A549 (cell line): ENCODE data around the gene SMARCAL1. TPM values are rescaled to one million over a fixed set of nuclear protein-coding genes. Genes with fewer than 3 reads are reported as not detected.

Source experiments
- ATAC-seq, 2 experiments: fragments of 200-7000 bp in 1 of 2; fragments of >200 bp in 1 of 2; cut with Nextera tagmentation in 1 of 2; cut with Tn5 transposase in 1 of 2; 3 replicates each; pipeline versions ENCODE4 v1.8.0 to v1.9.1; 2018 to 2020; ENCODE audit warnings: mild to moderate bottlenecking in 1 of 2, moderate library complexity in 1 of 2
- CTCF ChIA-PET: fragments of 300-600 bp; sonication (Branson Sonifier 250); formaldehyde crosslinking; extraction: SDS; loops from one replicate; lab custom pipeline; 2021; ENCODE audit warnings: antibody characterized with exemption, inconsistent platforms; lab: Yijun Ruan, JAX
- POLR2A ChIA-PET: fragments of 350-600 bp; formaldehyde crosslinking; extraction: SDS; loops from one replicate; lab custom pipeline; 2021; ENCODE audit warnings: antibody characterized with exemption, inconsistent platforms; lab: Yijun Ruan, JAX
- DNase-seq, 2 experiments: peaks; one replicate each; pipeline versions ENCODE4 v3.0.0 to v3.0.0-alpha.2; 2011 to 2016; ENCODE audit warnings: low read depth in 1 of 2, low spot score in 1 of 2
- FAIRE-seq: peaks from 2 replicates; lab custom pipeline; 2011; peaks lifted over from hg19 to GRCh38; lab: Jason Lieb, UNC
- H3K27ac ChIP-seq, 2 experiments: fragments of >200 bp; sonication (Bioruptor Twin); formaldehyde crosslinking; 3 replicates each; pipeline ENCODE4 v1.5.1; 2016 to 2017
- H3K4me1 ChIP-seq: fragments of >200 bp; sonication (Bioruptor Twin); formaldehyde crosslinking; 3 replicates; pipeline ENCODE4 v1.6.1; 2016
- H3K4me2 ChIP-seq: fragments of >200 bp; sonication (Bioruptor Twin); formaldehyde crosslinking; 3 replicates; pipeline ENCODE4 v1.6.1; 2016
- H3K4me3 ChIP-seq: fragments of >200 bp; sonication (Bioruptor Twin); formaldehyde crosslinking; 3 replicates; pipeline ENCODE4 v1.5.1; 2016
- H3K9me3 ChIP-seq: fragments of >200 bp; sonication (Bioruptor Twin); formaldehyde crosslinking; 3 replicates; pipeline ENCODE4 v1.6.1; 2016
- CBX8 ChIP-seq: fragments of 200-600 bp; sonication (generic); IDR thresholded peaks from 2 replicates; pipeline ENCODE4 v1.6.1; 2016
- CHD2 ChIP-seq: fragments of 150-350 bp; IDR thresholded peaks from 2 replicates; pipeline ENCODE4 v1.6.1; 2014; ENCODE audit warnings: low read length; ENCODE audit not compliant: partially characterized antibody
- CHD4 ChIP-seq: fragments of 200-600 bp; sonication (generic); IDR thresholded peaks from 2 replicates; pipeline ENCODE4 v1.6.1; 2016; ENCODE audit warnings: antibody characterized with exemption, mild to moderate bottlenecking, borderline replicate concordance
- ELK1 ChIP-seq: fragments of 150-350 bp; IDR thresholded peaks from 2 replicates; pipeline ENCODE4 v1.6.1; 2014; ENCODE audit warnings: low read depth, mild to moderate bottlenecking, low read length
- EP300 ChIP-seq, 2 experiments: fragments of >200 bp; sonication (Bioruptor Twin); formaldehyde crosslinking; IDR thresholded peaks; 2 replicates in 1 of 2; 3 replicates in 1 of 2; pipeline ENCODE4 v1.6.1; 2016 to 2017
- FOSL2 ChIP-seq, 2 experiments: fragments of 450-650 bp in 1 of 2; fragments of >200 bp in 1 of 2; sonication (Bioruptor Twin) in 1 of 2; formaldehyde crosslinking; IDR thresholded peaks; 2 replicates each; pipeline versions ENCODE4 v1.5.0 to v1.6.1; 2016 to 2020; ENCODE audit warnings: mild to moderate bottlenecking in 1 of 2, moderate library complexity in 1 of 2
- HEYL ChIP-seq: fragments of 250-450 bp; sonication (Bioruptor Pico); IDR thresholded peaks from 2 replicates; pipeline ENCODE4 v1.8.0; 2021; ENCODE audit warnings: mild to moderate bottlenecking, moderate library complexity
- HMGXB4 ChIP-seq: fragments of 250-450 bp; sonication (Bioruptor Pico); IDR thresholded peaks from 2 replicates; pipeline ENCODE4 v1.5.0; 2021; ENCODE audit warnings: mild to moderate bottlenecking, moderate library complexity, borderline replicate concordance
- HOXB13 ChIP-seq: fragments of 250-450 bp; sonication (Bioruptor Pico); IDR thresholded peaks from 2 replicates; pipeline ENCODE4 v1.5.0; 2020; ENCODE audit warnings: low read depth, mild to moderate bottlenecking, moderate library complexity
- JUN ChIP-seq, 2 experiments: fragments of >200 bp; sonication (Bioruptor Twin); formaldehyde crosslinking; IDR thresholded peaks; 2 replicates in 1 of 2; 3 replicates in 1 of 2; pipeline ENCODE4 v1.6.1; 2016 to 2017
- KDM5A ChIP-seq: fragments of 200-600 bp; sonication (generic); IDR thresholded peaks from 2 replicates; pipeline ENCODE4 v1.6.1; 2016; ENCODE audit warnings: antibody characterized with exemption, mild to moderate bottlenecking
- MAFK ChIP-seq: fragments of 450-650 bp; IDR thresholded peaks from 2 replicates; pipeline ENCODE4 v1.6.1; 2014; ENCODE audit not compliant: partially characterized antibody
- NPAS2 ChIP-seq: fragments of 250-450 bp; sonication (Bioruptor Pico); IDR thresholded peaks from 2 replicates; pipeline ENCODE4 v1.8.0; 2022; ENCODE audit warnings: mild to moderate bottlenecking, moderate library complexity, borderline replicate concordance
- NR3C1 ChIP-seq: fragments of >200 bp; sonication (Bioruptor Twin); formaldehyde crosslinking; IDR thresholded peaks from 3 replicates; pipeline ENCODE4 v1.6.1; 2017
- PHF8 ChIP-seq: fragments of 200-600 bp; sonication (generic); IDR thresholded peaks from 2 replicates; pipeline ENCODE4 v1.6.1; 2016; ENCODE audit warnings: low read depth, mild to moderate bottlenecking, antibody characterized with exemption, moderate library complexity, borderline replicate concordance
- RAD21 ChIP-seq, 2 experiments: fragments of >200 bp in 1 of 2; sonication (Bioruptor Twin) in 1 of 2; formaldehyde crosslinking in 1 of 2; IDR thresholded peaks in 1 of 2; conservative IDR thresholded peaks in 1 of 2; 2 replicates in 1 of 2; 3 replicates in 1 of 2; pipeline ENCODE4 v1.6.1; 2012 to 2018; ENCODE audit warnings: inconsistent platforms in 1 of 2
- RCOR1 ChIP-seq: fragments of 150-350 bp; IDR thresholded peaks from 2 replicates; pipeline ENCODE4 v1.6.1; 2014; ENCODE audit warnings: antibody characterized with exemption, low read length, low read depth
- TFCP2L1 ChIP-seq: fragments of 250-450 bp; sonication (Bioruptor Pico); IDR thresholded peaks from 2 replicates; pipeline ENCODE4 v1.5.0; 2021; ENCODE audit warnings: mild to moderate bottlenecking
- TP53 ChIP-seq: fragments of 250-450 bp; sonication (Bioruptor Pico); IDR thresholded peaks from 2 replicates; pipeline ENCODE4 v1.5.0; 2021; ENCODE audit warnings: mild to moderate bottlenecking, moderate library complexity
- WGBS: methylation state at CpG from one replicate; pipeline ENCODE4 v1.1.6; 2017; ENCODE audit errors: missing lambda C conversion rate; 5-methylcytosine and 5-hydroxymethylcytosine counted together
- polyA plus RNA-seq, 4 experiments: library from polyadenylated mRNA; depleted of rRNA in 3 of 4; stranded (reverse); fragments of >200 nt; fragmentation: RNase III in 1 of 4; extraction: RNeasy Plus Mini Kit Qiagen cat#74134 plus additional on column Dnase treatment in 1 of 4; gene quantifications; 2 replicates in 3 of 4; 3 replicates in 1 of 4; pipeline ENCODE4 v1.2.3, GENCODE V29; 2011 to 2017
- TF ChIP-seq, protein P1 (sequence below): fragments of 250-450 bp; sonication (Bioruptor Pico); IDR thresholded peaks from 2 replicates; pipeline ENCODE4 v1.5.0; 2020; ENCODE audit warnings: low read depth, mild to moderate bottlenecking, moderate library complexity
- TF ChIP-seq, protein P2 (sequence below): IDR thresholded peaks from 2 replicates; pipeline ENCODE4 v1.6.1; 2012
- TF ChIP-seq, protein P3 (sequence below): fragments of >200 bp; sonication (Bioruptor Twin); formaldehyde crosslinking; IDR thresholded peaks from 3 replicates; pipeline ENCODE4 v1.5.1; 2016

SMARCAL1 gene
- polyA plus RNA-seq, 2 of the 4 experiments (the other 2 are of a cell fraction) = 18.4 to 28.7 TPM

DNA sequence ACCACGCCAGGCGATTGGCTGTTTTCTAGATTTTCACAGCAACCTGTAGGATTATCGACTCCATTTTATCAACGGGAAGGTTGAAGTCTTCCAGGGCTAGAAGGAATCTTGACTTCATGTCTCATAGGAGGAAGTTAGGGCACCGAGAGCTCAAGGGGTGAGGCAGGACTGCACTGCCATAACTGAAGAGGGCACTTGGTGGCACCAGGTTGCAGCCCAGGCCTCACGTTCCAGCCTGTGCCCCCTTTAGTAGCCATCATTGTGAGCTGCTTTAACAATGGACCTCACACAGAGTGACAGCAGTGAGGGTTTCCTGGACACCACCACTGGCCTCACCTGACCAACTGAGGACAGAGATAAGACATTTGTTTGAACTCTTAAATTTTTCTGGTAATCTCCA is 63.5 kb downstream of the SMARCAL1 start (continued):
- TF ChIP-seq FOSL2 (IDR thresholded peaks at IDR 0.05) (no peak), FOSL2 (CRISPR knock-in tag; IDR thresholded peaks at IDR 0.05) (no peak), RAD21 (conservative IDR thresholded peaks at IDR 0.05 in 1 of 2, IDR thresholded peaks at IDR 0.05 in 1 of 2) (no peak), JUN (IDR thresholded peaks at IDR 0.05) (no peak), HOXB13 (CRISPR knock-in tag) (no peak)

DNA sequence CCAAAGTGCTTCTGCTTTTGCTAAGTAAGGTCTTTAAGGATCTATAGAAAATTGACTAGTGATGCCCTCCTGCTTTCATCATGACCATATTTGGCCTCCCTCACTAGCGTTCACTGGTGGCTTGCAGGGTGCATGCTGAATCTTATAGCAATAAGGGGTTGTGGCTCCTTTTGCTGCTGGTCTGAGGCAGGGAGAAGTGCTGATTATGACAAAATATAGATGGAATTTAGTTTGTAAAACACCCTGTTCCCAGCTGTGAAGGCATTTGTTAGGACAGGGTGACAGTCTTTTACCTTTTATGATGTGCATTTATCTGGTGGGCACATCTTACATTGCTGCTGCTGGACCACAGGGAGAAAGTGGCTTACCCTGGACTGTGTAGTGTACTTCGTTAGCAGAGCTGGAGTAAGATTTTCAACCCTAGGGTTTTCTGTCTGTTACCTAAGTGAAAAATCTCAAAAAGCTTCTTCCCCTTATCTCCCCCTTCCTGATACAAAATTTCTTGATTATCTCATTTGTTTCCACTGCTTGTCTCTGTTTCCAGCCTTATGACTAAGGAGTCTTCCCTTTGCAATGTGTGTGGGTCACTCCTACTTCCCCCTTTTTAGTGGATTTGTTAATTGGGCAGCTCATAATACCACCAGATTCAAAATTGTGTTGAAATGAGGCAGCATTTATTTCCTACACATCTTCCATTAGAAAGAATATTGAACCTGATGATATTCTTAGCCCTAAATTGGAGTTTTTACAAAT is 65.2 kb downstream of the SMARCAL1 start:
- no peak for DNase-seq
- ChIA-PET POLR2A (no interaction called here), CTCF (interaction anchor here (0.6 to 1.2 kb wide), 3 partner anchors 10 to 707 kb away, joined by 3 read pairs; no protein-coding TSS in a partner anchor)
- TF ChIP-seq PHF8 (no peak), MAFK (peak; percentile 64), TP53 (CRISPR knock-in tag) (no peak), TFCP2L1 (CRISPR knock-in tag) (no peak), JUN (IDR thresholded peaks at IDR 0.05) (no peak)
- TF ChIP-seq, protein P1, sequence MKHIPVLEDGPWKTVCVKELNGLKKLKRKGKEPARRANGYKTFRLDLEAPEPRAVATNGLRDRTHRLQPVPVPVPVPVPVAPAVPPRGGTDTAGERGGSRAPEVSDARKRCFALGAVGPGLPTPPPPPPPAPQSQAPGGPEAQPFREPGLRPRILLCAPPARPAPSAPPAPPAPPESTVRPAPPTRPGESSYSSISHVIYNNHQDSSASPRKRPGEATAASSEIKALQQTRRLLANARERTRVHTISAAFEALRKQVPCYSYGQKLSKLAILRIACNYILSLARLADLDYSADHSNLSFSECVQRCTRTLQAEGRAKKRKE (CRISPR knock-in tag) = no peak
- Histone ChIP-seq H3K27ac (no peak overlapping the region), H3K4me1 (no peaks in the 10 kb centered on the region), H3K9me3 (no peaks in the 10 kb centered on the region), H3K4me3 (no peak overlapping the region), H3K4me2 (no peak overlapping the region)
- no peak for FAIRE-seq
- ATAC-seq = no peak
- WGBS = 94% methylated on average over 2 of the region's 2 CpGs

DNA sequence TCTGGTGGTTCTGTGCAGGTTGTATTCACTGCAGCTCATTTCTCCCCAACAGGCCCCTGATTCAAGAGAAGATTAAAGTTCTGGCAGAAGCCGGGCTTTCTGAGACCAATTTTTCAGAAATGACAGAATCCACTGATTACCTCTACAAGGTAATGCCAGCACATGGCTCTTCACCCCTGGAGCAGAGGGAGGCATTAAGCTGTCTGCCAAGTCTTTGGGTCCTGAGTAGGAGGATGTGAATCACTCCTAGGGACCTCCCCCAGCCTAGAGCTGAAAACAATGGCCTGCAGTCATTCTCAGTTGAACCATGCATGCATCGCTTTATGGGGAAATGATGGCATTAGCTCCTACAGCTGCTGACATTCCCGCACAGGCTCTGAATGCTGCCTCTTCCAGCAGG is 65.9 kb downstream of the SMARCAL1 start:
- H3K4me3 ChIP-seq = no peak overlapping the region
- FAIRE-seq (no peak), ATAC-seq (peak in 1 of 2 experiments; percentile 29; a peak in 1 of 6 replicates)
- TF ChIP-seq, protein P2, sequence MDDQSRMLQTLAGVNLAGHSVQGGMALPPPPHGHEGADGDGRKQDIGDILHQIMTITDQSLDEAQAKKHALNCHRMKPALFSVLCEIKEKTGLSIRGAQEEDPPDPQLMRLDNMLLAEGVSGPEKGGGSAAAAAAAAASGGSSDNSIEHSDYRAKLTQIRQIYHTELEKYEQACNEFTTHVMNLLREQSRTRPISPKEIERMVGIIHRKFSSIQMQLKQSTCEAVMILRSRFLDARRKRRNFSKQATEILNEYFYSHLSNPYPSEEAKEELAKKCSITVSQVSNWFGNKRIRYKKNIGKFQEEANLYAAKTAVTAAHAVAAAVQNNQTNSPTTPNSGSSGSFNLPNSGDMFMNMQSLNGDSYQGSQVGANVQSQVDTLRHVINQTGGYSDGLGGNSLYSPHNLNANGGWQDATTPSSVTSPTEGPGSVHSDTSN = no peak
- TF ChIP-seq NR3C1 = no peak
- no peak for TF ChIP-seq RAD21 (conservative IDR thresholded peaks at IDR 0.05 in 1 of 2, IDR thresholded peaks at IDR 0.05 in 1 of 2)
- no peak for TF ChIP-seq PHF8
- TF ChIP-seq, protein P3, sequence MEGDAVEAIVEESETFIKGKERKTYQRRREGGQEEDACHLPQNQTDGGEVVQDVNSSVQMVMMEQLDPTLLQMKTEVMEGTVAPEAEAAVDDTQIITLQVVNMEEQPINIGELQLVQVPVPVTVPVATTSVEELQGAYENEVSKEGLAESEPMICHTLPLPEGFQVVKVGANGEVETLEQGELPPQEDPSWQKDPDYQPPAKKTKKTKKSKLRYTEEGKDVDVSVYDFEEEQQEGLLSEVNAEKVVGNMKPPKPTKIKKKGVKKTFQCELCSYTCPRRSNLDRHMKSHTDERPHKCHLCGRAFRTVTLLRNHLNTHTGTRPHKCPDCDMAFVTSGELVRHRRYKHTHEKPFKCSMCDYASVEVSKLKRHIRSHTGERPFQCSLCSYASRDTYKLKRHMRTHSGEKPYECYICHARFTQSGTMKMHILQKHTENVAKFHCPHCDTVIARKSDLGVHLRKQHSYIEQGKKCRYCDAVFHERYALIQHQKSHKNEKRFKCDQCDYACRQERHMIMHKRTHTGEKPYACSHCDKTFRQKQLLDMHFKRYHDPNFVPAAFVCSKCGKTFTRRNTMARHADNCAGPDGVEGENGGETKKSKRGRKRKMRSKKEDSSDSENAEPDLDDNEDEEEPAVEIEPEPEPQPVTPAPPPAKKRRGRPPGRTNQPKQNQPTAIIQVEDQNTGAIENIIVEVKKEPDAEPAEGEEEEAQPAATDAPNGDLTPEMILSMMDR = no peak
- no peak for TF ChIP-seq HMGXB4 (CRISPR knock-in tag)
- TF ChIP-seq NPAS2 (CRISPR knock-in tag) = no peak
- no peak for TF ChIP-seq ELK1
- TF ChIP-seq KDM5A = no peak
- TF ChIP-seq CHD4 = no peak
- TF ChIP-seq CHD2 = no peak
- TF ChIP-seq JUN (IDR thresholded peaks at IDR 0.05) = no peak
- no peak for TF ChIP-seq EP300 (IDR thresholded peaks at IDR 0.05)
- TF ChIP-seq RCOR1 = no peak
- no peak for TF ChIP-seq CBX8
- no peak for TF ChIP-seq HEYL (CRISPR knock-in tag)
- TF ChIP-seq, all 56 proteins: peak for 0
- WGBS = 91% methylated on average over 3 of the region's 3 CpGs
- DNase-seq = no peak
- H3K9me3 ChIP-seq = no peaks in the 10 kb centered on the region
- POLR2A ChIA-PET = no interaction called here
- no peaks in the 10 kb centered on the region for H3K4me1 ChIP-seq
- CTCF ChIA-PET = interaction anchor here (0.6 to 1.2 kb wide), 3 partner anchors 11 to 707 kb away, joined by 3 read pairs; no protein-coding TSS in a partner anchor
- no peak overlapping the region for H3K4me2 ChIP-seq
- H3K27ac ChIP-seq = no peak overlapping the region
